GM12891 (cell line): ENCODE data around the gene FOXB1.

Experiments used
- POLR2A ChIP-seq: IDR thresholded peaks from 2 replicates; pipeline ENCODE4 v1.6.1; 2011; ENCODE audit warnings: low read depth, low read length, control low read depth
- POLR2AphosphoS5 ChIP-seq: IDR thresholded peaks from 2 replicates; pipeline ENCODE4 v1.6.1; 2011; ENCODE audit warnings: low read depth, low read length, control low read depth
- SPI1 ChIP-seq: IDR thresholded peaks from 2 replicates; pipeline ENCODE4 v1.6.1; 2011; ENCODE audit warnings: low read depth, low read length, control low read depth

GRCh38 chr15:59972241-59972640, 31.9 kb upstream of the FOXB1 start:
- TF ChIP-seq POLR2A (no peak), SPI1 (no peak), POLR2AphosphoS5 (no peak)
